Activated naive CD4-positive, alpha-beta T cell treated with anti-CD3 and anti-CD28 coated beads for 36 hours (primary cell): ENCODE data around the gene SEC22B. TPM values are rescaled to one million over a fixed set of nuclear protein-coding genes. Genes with fewer than 3 reads are reported as not detected.
"Not testable (repeated sequence)": the region's sequence is repeated elsewhere in the genome, so short reads cannot be mapped to it uniquely, and the experiment has no call there.

Source experiments
- CTCF ChIA-PET: fragments of 350-600 bp; sonication (Branson Sonifier 250); formaldehyde crosslinking; loops from one replicate; lab custom pipeline; 2021; ENCODE audit warnings: antibody characterized with exemption; lab: Charles Lee
- DNase-seq: peaks from one replicate; pipeline ENCODE4 v3.0.0-alpha.2; 2020
- H3K27ac Mint-ChIP-seq: one replicate; pipeline ENCODE4 v1.8.0; 2021; ENCODE audit warnings: mild to moderate bottlenecking, mixed read lengths
- H3K27me3 Mint-ChIP-seq: one replicate; pipeline ENCODE4 v1.8.0; 2021; ENCODE audit warnings: low read depth, mixed read lengths
- H3K36me3 Mint-ChIP-seq: one replicate; pipeline ENCODE4 v1.8.0; 2021; ENCODE audit warnings: low read depth, mixed read lengths
- H3K4me1 Mint-ChIP-seq: one replicate; pipeline ENCODE4 v1.8.0; 2021; ENCODE audit warnings: low read depth, mixed read lengths
- H3K4me3 Mint-ChIP-seq: one replicate; pipeline ENCODE4 v1.8.0; 2021; ENCODE audit warnings: mild to moderate bottlenecking, moderate library complexity, mixed read lengths
- H3K9me3 Mint-ChIP-seq: one replicate; pipeline ENCODE4 v1.8.0; 2021; ENCODE audit warnings: mixed read lengths
- intact Hi-C: fragments of 100-400 bp; cut with micrococcal nuclease; formaldehyde crosslinking; loops from one replicate; pipeline ENCODE4 v1.15.1; 2023
- total RNA-seq, 2 experiments: library from RNA; stranded (reverse); gene quantifications; one replicate each; pipeline ENCODE4 v1.2.3, GENCODE V29; 2021

The SEC22B gene
- total RNA-seq, 2 experiments from 2014 or later = 24.1 to 24.8 TPM

GRCh38 chr1:120142512-120143263 lies 33.6 kb downstream of the SEC22B start:
- H3K27me3 Mint-ChIP-seq, CTCF ChIA-PET, H3K9me3 Mint-ChIP-seq, H3K27ac Mint-ChIP-seq, H3K4me3 Mint-ChIP-seq, H3K36me3 Mint-ChIP-seq: not testable (repeated sequence)
- intact Hi-C loops = loop anchor here (1.0 to 10.0 kb wide), 3 partner anchors 175 to 258 kb away; no protein-coding TSS in a partner anchor
- peak; percentile 81 for DNase-seq
- H3K4me1 Mint-ChIP-seq = peaks cover 17% of the 10 kb centered on the region

DNA sequence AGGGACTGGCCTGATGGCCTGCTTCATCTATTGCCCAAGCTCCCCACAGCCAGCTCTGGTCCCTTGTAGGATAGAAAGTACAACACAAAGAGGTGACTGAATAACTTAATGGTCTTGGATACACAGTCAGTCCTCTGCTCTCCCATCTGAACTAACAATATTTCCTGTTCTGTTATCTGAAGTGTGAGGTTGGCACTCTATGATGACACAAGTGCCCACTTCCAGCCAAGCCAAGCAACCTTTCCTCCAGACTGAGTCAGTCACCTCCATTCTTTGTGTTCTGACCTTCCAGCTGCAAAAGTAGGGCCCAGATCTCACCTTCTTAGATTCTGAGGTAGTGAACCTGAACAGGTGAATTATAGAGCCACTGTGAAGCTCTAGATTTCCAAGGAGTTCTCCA lies 34.5 kb downstream of the SEC22B start:
- intact Hi-C loops = loop anchor here (5.0 to 10.0 kb wide), 2 partner anchors 175 to 257 kb away; no protein-coding TSS in a partner anchor
- H3K36me3 Mint-ChIP-seq, H3K27ac Mint-ChIP-seq, H3K27me3 Mint-ChIP-seq, DNase-seq, H3K9me3 Mint-ChIP-seq, H3K4me3 Mint-ChIP-seq, CTCF ChIA-PET: not testable (repeated sequence)
- peaks cover 18% of the 10 kb centered on the region for H3K4me1 Mint-ChIP-seq

DNA sequence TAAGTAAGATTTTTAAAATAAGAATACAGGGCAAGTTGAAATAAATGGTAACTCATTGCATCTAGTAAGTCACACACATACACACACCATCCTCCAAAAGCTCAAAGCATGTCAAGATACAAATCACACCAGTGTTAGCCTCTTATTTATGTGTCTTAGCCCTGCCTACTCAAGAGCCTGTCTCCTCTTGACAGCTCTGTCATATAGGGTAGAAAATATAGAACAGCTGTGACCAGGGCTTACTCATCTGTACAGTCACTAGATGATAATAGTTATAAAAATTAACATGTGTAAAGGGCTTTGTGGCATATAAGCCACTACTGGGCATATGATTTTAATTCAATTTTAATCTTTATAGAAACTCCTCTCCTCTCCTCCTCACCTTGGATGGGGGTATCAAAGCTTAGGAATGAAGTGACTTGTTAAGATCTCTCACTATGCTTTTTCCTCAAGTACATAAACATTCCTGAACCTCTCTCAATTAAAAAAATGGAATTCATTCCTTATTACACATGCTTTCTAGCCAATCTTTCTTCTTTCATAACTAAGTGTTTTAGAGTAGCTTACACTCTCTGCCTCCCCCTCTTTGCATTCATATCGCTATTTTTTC lies 35.6 kb downstream of the SEC22B start:
- DNase-seq, H3K36me3 Mint-ChIP-seq, H3K27ac Mint-ChIP-seq, CTCF ChIA-PET, H3K27me3 Mint-ChIP-seq, H3K9me3 Mint-ChIP-seq, H3K4me3 Mint-ChIP-seq: not testable (repeated sequence)
- H3K4me1 Mint-ChIP-seq = peaks cover 19% of the 10 kb centered on the region
- intact Hi-C loops = loop anchor here (5.0 to 10.0 kb wide), 2 partner anchors 173 to 256 kb away; no protein-coding TSS in a partner anchor

DNA sequence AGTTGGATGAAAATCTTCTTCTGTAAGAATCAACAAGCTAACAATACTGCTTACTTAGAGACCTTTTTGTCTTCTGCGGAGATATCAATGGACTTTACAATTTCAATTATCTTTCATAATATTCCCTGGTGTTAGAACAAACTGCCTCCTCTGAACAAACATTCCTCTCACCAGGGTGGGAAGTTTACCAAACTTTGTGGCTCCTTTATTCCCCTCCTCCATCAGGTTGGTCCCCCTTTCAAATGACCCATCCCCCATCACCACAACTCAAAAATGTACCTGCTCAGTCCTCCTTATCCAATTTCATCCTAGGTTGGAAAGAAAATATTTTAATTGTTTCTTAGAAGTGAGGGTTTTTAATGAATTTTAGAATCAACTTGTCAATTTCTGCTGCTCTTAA lies 40.2 kb downstream of the SEC22B start:
- H3K4me3 Mint-ChIP-seq, H3K4me1 Mint-ChIP-seq, intact Hi-C loops, H3K27ac Mint-ChIP-seq, H3K27me3 Mint-ChIP-seq, DNase-seq, H3K9me3 Mint-ChIP-seq, CTCF ChIA-PET, H3K36me3 Mint-ChIP-seq: not testable (repeated sequence)

DNA sequence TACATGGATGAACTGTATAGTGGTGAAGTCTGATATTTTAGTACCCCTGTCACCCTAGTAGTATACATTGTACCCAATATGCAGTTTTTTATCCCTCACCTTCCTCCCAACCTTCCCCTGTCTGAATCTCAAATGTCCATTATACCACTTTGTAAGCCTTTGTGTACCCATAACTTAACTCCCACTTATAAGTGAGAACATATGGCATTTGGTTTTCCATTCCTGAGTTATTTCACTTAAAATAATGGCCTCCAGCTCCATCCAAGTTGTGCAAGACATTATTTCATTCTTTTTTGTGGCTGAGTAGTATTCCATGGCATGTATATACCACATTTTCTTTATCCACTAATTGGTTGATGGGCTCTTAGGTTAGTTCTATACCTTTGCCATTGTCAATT lies 42.4 kb downstream of the SEC22B start:
- H3K27me3 Mint-ChIP-seq, H3K9me3 Mint-ChIP-seq, H3K4me3 Mint-ChIP-seq, CTCF ChIA-PET, H3K4me1 Mint-ChIP-seq, H3K36me3 Mint-ChIP-seq, intact Hi-C loops, H3K27ac Mint-ChIP-seq, DNase-seq: not testable (repeated sequence)

DNA sequence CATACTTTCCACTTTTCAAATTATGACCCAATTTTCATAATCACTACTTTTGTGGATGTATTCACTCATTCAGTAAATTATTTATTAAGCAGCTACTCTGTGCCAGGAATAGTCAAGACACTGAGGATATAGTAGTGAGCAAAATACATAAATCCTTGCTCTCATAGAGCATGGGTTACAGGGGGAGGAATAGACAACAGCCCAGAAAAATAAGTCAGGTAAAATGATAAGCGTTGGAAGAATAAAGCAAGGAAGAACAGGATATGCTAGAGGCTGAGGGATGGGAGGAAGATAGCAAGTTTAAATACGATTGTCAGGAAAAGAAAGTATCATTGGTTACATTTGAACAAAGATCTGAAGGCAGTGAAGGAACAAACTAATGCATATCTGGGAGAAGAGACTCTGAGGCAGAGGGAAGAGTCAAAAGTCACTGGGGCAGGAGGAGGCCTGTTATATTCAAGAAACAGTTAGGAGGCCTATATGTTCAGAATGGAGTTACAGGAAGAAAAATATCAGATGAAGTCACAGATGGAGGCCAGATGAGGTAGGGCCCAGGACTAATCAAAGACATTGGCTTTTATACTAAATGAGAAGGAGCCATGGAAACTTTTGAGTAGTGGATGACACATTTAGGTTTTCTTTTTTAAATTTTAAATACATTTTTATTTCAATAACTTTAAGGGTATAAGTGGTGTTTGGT lies 42.9 kb downstream of the SEC22B start:
- no peak for DNase-seq
- Mint-ChIP-seq H3K4me3 (no peak overlapping the region), H3K9me3 (no peaks in the 10 kb centered on the region), H3K4me1 (peaks cover 4% of the 10 kb centered on the region), H3K27me3 (no peaks in the 10 kb centered on the region), H3K27ac (no peak overlapping the region), H3K36me3 (no peaks in the 10 kb centered on the region)
- CTCF ChIA-PET = no interaction called here
- intact Hi-C loops = no loop called here

DNA sequence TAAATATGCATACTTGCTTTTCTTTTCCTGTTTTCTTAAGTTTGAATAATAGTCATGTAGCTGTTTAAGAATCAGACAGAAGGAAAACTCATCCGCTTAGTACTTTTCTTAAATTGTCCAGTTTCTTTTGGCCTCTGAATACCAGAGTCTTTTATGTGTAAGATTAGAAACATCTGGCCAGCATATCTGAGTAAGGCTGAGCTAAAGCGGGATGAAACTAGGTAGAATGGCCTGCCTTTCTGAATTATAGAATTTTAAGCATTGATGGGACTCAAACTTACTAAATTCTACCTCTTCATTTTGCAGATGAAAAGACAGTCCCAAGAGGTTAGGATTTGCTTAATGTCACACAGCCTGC lies 43.9 kb downstream of the SEC22B start:
- H3K4me3 Mint-ChIP-seq, H3K27ac Mint-ChIP-seq, H3K9me3 Mint-ChIP-seq, intact Hi-C loops, DNase-seq, CTCF ChIA-PET, H3K27me3 Mint-ChIP-seq, H3K4me1 Mint-ChIP-seq, H3K36me3 Mint-ChIP-seq: not testable (repeated sequence)

DNA sequence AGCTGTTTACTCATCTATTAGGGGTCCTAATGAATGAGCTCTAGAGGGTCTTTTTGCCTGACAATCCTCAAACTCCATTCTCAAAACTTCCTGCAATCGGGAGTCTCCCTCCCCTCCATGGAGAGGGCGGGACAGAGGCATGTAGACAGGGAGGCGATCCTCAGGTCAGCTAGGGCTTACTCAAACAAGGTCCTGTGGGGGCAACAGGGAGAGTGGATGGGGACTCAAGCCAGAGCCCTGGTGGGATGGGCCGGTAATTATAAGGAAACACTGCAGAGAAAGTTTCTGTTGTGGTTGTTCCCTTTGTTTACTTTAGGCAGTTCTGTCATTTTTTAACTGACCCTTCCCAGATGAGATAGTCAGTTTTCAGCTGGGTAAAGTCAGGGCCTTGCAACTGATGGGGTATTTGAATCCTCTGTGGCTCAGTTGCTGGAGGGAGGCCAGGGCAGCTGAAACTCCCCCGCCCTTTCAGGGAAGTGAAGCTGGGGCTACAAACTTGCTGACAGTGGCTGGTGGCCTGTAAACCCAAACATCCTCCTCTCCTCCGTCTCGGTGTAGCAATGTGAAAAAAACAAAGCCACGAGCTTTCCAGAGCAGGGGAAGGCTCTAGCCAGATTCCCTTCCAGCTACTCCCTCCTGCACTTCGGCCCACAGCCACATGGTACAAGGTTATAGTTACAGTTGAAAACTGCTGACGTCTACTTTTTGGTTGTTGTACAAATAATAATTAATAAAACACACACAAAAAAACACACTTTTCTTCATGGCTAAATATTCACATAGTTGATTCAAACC lies 44.5 kb downstream of the SEC22B start:
- CTCF ChIA-PET, intact Hi-C loops, H3K27me3 Mint-ChIP-seq, DNase-seq, H3K4me3 Mint-ChIP-seq, H3K36me3 Mint-ChIP-seq, H3K4me1 Mint-ChIP-seq, H3K9me3 Mint-ChIP-seq, H3K27ac Mint-ChIP-seq: not testable (repeated sequence)

- intact Hi-C loops, H3K36me3 Mint-ChIP-seq, CTCF ChIA-PET, DNase-seq, H3K4me3 Mint-ChIP-seq, H3K9me3 Mint-ChIP-seq, H3K27me3 Mint-ChIP-seq, H3K27ac Mint-ChIP-seq: not testable (repeated sequence)
- peaks cover 15% of the 10 kb centered on the region for H3K4me1 Mint-ChIP-seq
These were observed 48.4 kb downstream of the SEC22B start for GRCh38 chr1:120127921-120128320.

- H3K4me3 Mint-ChIP-seq, DNase-seq, H3K36me3 Mint-ChIP-seq, H3K27ac Mint-ChIP-seq, H3K27me3 Mint-ChIP-seq, H3K9me3 Mint-ChIP-seq, intact Hi-C loops, CTCF ChIA-PET: not testable (repeated sequence)
- peaks cover 18% of the 10 kb centered on the region for H3K4me1 Mint-ChIP-seq
These were observed 50.1 kb downstream of the SEC22B start for GRCh38 chr1:120126216-120126615.

- H3K4me3 Mint-ChIP-seq, H3K27me3 Mint-ChIP-seq, DNase-seq, H3K27ac Mint-ChIP-seq, CTCF ChIA-PET, H3K9me3 Mint-ChIP-seq, H3K36me3 Mint-ChIP-seq, intact Hi-C loops: not testable (repeated sequence)
- H3K4me1 Mint-ChIP-seq = peaks cover 18% of the 10 kb centered on the region
These were observed 51.7 kb downstream of the SEC22B start for GRCh38 chr1:120124628-120125027.

DNA sequence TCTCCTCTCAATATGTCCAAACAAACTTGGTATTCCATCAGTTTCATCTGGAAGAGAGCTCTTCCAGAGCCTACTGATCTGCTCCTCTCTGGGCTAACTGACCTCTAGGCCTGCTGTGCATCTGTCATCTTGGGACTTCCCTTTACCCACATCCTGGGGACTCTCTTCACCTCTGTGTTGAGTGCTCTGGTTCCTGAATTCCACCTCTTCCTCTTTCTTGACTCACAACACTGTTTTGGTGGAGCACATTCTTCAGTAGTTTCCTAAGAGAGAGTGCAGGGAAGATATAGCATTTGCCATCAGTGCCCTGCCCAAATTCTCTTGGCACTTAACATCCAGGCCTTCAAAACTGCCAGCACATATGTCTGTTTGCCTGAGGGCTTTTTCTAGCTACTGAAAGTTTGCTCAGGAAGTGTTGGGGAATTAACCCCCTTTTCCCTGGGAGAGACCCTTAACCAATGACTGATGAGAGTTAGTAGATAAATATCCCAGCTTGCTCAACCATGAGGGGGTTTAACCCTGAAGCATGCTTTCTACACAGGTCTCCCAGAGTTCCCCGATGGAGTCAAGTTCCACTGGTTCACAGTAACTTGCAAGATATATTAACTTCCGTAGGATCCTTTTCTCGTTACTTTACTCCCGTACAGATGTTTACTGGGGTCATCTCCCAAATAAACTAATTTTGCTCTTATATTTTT lies 52.4 kb downstream of the SEC22B start:
- H3K9me3 Mint-ChIP-seq, H3K4me3 Mint-ChIP-seq, H3K36me3 Mint-ChIP-seq, H3K27me3 Mint-ChIP-seq, H3K27ac Mint-ChIP-seq, DNase-seq, CTCF ChIA-PET, intact Hi-C loops: not testable (repeated sequence)
- peaks cover 18% of the 10 kb centered on the region for H3K4me1 Mint-ChIP-seq
